NCI-H510A (cell line): ENCODE measurements around the gene NXPH4.
A peak's percentile ranks its signal among the peaks of the same experiment; 100 is the strongest.

Experiments
- DNase-seq: peaks from one replicate; lab custom pipeline; 2025; lab: John Stamatoyannopoulos, UW

NXPH4 gene

DNA sequence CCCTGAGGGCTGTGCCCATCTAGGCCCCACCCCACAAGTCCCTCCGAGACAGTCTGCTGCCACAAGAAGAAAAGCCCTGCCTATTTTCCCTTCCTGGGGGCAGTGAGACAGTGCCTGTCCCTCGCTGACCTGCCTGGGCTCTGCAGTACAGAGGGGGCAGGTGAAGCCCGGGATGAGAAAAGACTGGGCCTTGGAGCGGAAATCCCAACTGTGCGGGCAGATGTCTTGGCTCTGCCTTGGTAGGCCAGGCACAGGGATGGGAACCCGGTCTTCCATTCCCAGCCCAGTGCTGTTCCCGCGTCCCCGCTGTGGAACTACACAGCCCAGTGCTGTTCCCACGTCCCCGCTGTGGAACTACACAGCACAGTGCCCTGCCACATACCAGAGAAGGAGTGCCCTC is 12.8 kb upstream of the NXPH4 start:
- DNase-seq: no peak

DNA sequence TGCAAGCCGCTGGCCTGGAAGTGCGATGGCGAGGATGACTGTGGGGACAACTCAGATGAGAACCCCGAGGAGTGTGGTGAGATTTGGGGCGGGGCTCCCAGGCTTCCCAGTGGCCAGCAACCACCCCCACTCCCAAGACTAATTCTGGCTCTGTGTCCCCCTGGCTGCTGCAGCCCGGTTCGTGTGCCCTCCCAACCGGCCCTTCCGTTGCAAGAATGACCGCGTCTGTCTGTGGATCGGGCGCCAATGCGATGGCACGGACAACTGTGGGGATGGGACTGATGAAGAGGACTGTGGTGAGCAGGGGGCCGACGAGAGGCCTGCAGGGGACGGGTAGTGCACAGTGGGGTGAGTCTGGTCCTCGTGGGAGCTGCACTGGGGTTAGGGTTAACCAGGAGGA is 12.1 kb upstream of the NXPH4 start:
- no peak for DNase-seq

DNA sequence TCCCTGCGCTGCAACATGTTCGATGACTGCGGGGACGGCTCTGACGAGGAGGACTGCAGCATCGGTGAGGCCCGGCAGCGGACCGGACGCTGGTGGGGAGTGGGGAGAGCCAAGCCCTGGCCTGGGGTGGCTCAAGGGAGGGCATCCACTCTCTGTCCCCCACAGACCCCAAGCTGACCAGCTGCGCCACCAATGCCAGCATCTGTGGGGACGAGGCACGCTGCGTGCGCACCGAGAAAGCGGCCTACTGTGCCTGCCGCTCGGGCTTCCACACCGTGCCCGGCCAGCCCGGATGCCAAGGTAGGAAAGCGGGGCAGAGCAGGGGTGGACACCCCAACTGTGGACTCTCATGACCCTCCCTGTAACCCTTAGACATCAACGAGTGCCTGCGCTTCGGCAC is 11.4 kb upstream of the NXPH4 start:
- DNase-seq: no peak

DNA sequence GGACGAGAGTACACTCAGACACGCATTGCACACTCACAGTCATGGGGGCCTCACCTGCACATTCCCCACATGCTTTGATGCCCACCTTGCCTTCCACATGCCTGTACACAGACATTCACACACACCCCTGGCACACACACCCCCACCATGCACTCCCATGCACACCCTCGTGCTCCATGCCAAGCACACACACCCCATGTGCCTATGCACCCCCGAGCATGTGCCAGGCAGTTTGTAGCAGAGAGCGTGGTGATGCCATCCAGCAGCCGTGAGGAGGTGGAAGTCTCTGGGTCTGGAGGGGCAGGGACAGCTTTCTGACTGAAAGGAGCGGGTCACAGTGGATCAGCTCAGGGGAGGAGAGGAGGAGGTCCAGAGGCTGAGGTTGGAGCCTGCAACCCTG is 10.7 kb upstream of the NXPH4 start:
- DNase-seq: no peak

DNA sequence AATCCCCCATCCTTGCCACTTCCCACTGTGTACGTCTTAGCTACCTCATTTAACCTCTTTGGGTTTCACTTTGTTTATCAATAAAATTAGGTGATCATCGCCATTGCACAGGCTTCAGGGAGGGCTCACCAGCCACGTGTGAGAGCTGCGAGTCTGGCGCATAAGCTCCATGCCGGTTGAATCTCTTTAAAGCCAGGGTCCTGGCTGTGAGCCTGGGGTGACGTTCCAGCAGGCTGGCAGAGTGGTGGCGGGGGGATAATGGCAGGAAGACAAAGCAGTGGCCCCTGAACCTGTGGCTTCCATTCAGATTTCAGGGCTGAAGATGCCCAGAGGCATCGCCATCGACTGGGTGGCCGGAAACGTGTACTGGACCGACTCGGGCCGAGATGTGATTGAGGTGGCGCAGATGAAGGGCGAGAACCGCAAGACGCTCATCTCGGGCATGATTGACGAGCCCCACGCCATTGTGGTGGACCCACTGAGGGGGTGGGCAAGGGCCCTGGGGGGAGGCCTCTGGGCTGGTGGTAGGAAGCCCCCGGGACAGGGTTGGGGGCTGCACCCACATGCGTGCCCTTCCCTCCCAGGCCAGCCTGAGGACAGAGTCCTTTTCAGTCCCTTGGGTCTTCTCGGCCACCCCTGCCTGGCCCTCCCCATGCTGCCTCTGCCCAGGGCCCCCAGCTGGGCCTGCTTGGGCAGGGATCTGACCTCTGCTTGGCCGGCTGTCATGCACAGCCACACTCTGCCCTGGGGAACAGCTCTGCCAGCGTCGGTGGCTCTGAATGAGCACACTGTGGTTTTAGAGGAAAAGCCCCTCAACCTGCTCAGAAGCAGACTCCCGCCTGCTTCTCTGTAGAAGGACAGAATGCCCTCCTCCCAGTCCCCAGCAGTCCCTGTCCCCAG is 8.6 kb upstream of the NXPH4 start:
- no peak for DNase-seq

DNA sequence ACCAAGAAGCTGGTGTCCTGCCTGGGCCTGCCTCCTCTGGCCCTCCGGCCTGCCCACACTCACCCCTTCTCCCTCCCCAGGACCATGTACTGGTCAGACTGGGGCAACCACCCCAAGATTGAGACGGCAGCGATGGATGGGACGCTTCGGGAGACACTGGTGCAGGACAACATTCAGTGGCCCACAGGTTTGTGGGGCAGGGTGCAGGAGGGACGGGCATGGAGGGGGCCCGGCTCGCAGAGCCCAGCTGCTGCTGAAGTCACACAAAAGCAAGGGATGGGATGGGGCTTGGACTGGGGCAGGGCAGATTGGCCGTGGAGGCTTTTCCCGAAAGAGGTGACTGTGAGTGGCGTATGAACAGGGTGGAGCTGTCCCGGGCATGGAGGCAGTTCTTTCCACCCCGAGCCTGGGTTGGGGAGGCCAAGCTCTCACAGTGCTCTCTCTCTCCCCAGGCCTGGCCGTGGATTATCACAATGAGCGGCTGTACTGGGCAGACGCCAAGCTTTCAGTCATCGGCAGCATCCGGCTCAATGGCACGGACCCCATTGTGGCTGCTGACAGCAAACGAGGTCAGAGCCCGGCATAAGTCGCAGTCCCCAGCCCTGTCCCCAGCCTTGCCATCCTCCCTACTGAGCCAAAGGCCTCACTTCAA is 7.8 kb upstream of the NXPH4 start:
- no peak for DNase-seq

DNA sequence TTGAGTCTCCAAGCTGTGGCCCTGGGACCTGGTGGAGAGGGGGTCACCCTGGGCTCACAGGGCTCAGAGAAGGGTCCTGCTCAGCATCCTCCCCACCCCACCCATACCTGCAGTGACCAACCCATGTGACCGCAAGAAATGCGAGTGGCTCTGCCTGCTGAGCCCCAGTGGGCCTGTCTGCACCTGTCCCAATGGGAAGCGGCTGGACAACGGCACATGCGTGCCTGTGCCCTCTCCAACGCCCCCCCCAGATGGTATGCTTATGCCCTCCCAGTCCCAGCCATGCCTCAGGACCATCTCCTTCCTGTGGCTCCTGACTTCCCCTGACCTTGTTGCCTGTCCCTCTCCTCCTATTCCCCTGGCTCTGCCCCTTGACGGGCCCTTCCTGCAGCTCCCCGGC is 6.7 kb upstream of the NXPH4 start:
- DNase-seq: no peak

DNA sequence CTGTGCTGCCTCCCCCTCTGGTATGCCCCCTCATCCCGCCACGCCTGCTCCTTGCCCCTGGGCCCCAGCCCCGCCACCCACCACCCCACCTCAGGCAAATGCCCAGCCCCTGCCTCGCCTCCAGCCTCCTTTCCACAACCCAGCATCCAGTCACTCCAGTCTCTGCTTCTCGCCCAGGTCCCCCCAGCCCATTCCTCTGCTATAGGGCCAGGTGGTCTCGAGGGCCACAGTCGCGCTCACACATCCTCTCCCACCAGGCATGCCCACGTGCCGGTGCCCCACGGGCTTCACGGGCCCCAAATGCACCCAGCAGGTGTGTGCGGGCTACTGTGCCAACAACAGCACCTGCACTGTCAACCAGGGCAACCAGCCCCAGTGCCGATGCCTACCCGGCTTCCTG is 6.1 kb upstream of the NXPH4 start:
- DNase-seq: no peak

DNA sequence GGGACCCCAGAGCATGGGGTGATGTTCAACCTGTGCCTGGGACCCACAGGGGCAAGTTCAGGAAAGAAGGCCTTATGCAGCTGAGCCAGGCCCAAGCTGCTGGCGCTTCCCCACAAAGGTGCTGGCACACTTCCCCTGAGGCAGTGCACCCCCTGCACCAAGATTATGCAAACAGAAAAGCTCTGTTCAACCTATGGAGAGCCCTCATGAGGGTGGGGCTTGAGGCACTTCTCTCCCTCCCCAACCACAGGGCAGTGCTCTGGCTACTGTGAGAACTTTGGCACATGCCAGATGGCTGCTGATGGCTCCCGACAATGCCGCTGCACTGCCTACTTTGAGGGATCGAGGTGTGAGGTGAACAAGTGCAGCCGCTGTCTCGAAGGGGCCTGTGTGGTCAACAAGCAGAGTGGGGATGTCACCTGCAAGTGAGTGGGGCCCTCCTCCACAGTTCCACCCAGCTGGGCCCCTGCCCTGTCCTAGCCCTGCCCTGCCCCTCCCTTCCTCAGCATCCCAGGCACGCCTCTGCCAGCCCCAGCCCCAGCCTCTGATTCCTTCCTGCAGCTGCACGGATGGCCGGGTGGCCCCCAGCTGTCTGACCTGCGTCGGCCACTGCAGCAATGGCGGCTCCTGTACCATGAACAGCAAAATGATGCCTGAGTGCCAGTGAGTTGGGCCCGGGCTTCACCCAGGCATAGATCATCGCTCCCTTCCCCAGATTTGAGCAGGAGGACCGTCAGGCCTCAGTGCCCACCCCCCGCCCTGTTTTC is 5.5 kb upstream of the NXPH4 start:
- no peak for DNase-seq

DNA sequence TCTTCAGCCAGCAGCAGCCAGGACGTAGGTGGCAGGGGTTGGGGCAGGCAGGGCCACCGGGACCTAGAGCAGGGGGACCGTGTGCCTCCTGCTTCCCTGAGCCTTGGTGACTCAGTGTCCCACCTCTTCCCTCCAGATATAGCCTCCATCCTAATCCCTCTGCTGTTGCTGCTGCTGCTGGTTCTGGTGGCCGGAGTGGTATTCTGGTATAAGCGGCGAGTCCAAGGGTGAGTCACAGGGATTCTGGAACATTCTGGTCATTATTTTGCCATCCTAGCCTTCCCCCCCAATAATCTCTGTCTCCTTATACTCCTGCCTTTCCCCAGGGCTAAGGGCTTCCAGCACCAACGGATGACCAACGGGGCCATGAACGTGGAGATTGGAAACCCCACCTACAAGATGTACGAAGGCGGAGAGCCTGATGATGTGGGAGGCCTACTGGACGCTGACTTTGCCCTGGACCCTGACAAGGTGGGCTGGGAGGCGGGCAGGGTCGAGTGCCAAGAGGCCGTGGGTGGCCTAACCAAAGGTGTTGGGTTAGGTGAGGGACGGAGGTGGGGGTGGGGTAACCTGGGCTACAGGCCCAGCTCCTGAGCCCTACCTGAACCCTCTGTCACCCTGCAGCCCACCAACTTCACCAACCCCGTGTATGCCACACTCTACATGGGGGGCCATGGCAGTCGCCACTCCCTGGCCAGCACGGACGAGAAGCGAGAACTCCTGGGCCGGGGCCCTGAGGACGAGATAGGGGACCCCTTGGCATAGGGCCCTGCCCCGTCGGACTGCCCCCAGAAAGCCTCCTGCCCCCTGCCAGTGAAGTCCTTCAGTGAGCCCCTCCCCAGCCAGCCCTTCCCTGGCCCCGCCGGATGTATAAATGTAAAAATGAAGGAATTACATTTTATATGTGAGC is 4.5 kb upstream of the NXPH4 start:
- no peak for DNase-seq

DNA sequence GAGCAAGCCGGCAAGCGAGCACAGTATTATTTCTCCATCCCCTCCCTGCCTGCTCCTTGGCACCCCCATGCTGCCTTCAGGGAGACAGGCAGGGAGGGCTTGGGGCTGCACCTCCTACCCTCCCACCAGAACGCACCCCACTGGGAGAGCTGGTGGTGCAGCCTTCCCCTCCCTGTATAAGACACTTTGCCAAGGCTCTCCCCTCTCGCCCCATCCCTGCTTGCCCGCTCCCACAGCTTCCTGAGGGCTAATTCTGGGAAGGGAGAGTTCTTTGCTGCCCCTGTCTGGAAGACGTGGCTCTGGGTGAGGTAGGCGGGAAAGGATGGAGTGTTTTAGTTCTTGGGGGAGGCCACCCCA is 3.9 kb upstream of the NXPH4 start:
- DNase-seq: no peak

DNA sequence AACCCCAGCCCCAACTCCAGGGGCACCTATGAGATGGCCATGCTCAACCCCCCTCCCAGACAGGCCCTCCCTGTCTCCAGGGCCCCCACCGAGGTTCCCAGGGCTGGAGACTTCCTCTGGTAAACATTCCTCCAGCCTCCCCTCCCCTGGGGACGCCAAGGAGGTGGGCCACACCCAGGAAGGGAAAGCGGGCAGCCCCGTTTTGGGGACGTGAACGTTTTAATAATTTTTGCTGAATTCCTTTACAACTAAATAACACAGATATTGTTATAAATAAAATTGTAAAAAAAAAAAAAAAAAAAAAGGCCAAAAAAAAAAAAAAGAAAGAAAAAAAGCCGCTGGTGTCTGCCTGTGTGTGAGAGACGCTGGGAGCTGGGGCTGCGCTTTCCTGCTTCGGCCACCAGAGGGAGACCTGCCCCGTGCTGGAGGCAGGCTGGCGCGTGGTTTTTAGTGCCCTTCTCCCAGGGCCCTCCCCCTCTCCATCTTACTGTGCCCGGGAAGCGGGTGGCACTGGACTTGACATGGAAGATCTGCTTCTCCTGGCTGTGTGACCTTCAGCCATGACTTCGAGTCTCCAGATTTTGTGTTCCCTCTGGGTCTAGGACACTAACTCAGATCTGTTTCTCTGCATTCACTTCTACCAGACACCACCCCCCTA is 3.4 kb upstream of the NXPH4 start:
- peak; percentile 77 for DNase-seq

DNA sequence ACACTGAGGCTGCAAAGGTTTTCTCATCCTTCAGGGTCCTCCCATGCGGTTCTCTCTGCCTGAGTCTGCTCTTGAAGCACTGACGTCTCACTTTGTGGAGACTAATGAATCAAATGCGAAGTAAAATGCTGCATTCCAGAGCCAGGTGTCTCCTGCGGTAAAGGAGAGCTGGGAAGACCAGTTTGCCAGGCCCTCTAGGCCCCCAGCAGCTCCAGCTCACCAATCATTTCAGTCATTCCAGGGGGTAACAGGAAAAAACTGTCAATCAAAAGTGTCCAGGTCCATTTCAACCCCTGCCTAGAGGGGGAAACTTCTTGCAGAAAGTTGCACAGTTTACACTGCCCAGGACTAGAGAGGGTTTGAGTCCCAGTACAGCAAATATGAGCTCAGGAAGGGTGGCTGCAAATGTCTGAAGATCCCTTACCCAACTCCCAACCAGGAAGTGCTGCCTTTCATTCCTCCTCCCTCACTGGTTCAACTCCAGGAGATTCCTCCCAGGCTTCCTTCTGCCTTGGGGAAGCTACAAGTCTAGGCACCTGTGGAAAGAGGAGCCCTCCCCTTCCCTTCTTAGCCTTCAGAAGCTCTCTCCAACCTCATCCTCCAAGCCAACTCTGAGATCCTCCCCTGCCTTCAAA is 2.7 kb upstream of the NXPH4 start:
- DNase-seq: no peak

DNA sequence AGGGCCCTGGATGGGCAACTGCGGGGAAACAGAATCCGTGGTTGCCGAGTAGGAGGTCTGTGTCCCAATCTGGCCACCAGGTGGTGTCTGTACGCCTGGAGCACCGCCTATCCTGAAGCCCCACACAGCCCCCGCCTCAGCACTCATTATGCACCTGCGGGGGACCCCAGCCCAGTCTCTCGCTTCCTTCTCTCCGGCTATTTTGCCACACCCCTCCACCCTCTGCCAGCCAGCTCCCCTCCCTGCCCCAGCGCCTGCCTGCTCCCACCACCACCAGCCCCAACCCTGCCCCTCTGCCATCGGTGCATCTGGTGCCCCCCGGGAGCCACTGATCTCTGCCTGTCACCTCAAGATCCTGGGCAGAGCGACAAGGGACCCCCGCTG is 2.2 kb upstream of the NXPH4 start:
- DNase-seq: peak; percentile 33

DNA sequence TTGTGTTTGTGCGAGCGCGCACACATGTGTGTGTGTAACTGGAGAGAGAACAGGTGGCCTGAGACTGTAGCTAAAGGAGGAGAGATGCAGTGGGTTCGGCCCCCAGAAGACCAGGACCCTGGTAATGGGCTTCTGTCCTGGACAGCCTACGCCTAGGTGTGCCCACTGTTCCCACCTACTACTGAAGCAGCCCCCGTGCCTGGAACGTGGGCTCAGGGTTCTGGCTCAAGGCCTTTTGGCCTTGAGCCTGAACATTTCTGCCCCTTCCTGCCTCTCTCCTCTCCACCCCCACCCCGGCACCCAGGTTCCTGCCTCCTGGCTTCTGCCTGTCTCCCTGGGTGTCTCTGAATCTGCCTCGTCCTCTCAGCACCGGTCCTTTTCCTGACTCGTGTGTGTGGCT is 1.5 kb upstream of the NXPH4 start:
- DNase-seq: no peak

DNA sequence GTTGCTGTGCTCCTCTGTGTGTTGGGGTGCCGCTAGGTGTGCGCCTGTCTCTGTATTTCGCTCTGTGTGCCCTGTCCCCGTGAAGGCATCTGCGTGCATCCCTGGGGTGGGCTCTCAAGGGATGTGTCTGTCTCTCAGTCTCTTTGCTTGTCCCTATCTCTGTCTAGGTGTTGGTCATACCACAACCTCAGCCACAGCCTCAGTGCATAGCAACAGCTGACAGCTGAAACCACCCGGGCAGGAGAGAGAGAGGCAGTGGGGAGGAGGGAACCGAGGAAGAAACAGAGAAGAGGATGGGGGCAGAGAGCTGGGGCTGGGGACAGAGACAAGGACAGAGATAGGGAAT is 953 bp upstream of the NXPH4 start:
- DNase-seq: no peak

DNA sequence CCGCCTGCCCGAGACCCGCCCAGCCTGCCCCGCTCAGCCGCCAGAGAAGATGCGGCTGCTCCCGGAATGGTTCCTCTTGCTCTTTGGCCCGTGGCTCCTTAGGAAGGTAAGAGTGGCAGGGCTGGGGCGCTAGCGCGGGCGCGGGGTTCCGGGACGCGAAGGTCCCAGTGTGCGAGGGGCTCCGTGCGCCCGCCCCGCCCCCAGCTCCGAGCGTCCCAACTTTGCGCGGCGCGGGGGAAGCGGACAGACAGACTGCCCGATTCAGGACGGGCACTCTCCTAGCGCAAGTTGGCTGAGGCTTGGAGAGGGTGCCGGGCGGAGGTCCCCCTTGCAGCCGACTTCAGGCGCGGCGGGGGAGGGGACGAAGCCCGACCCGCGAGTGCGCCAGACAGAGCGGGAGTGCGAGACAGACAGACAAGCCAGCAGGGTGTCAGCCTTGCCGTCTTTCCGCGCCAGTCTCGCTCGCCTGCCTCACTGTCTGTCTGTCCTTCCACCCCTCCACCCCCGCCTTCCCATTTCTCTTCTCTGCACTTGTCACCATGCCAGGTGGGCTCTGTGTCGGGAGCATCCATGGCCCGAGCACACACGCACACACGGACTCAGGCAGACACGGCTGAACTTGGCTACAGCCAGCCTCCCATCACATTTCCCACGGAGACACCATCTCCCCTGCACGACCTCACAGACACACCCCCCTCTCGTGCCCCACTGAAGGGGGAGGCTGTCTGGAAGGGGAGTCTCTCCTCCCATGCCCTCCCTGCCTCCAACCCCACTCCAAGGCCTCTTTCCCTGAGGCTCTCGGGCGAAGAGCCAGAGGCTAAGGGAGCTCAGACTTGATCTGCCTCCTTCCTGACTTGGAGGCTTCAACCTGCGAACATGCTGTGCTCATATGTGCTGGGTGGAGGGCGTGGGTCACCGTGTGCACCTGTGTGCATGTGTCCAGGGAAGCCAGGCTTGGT is 606 bp downstream of the NXPH4 start:
- DNase-seq: no peak

DNA sequence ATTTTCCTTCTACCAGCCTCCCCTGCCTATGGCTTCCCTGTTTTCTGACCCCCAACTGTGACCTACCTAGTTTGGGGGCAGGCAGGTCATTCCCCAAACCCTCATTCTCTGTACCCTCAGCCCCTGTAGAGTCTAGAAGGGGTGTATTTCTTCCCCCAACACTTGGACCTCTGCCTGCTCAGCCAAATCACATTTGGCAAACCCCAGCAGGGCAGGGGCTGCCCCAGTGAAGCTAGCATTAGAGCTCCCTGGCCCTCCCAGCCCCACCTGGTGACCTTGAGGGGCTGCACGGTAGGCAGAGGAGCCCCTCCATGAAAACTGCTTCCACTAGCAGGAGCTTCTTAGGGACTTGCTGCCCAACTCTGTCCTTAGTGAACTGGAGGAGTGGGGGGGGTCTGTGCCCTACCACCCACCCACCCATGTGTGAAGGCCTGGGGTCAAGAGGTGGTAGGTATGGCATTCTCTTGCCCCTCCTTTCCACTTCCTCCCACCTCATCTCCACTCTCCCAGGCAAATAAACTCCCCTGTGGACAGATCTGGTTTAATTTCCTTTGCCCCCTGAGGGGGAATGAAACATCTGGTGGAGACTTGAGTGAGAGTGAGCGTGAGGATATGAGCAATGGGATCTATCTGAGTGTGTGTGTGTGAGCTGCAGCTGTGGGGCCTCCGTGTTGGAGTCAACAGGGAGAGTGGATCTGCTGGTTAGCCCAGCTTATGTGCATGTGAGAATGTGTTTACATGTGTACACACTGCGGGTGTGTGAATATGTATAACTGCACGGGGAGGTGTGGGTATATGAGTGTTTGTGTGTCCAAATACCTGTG is 1.6 kb downstream of the NXPH4 start:
- DNase-seq: no peak
